ENCODE results near the gene WWOX. TPM values are rescaled to one million over a fixed set of nuclear protein-coding genes. Genes with fewer than 3 reads are reported as not detected.

Gene WWOX
- polyA plus RNA-seq, 1 donor (not counting 4 experiments of a cell fraction or from before 2014, with no cell fraction given), result 5.1 TPM

DNA sequence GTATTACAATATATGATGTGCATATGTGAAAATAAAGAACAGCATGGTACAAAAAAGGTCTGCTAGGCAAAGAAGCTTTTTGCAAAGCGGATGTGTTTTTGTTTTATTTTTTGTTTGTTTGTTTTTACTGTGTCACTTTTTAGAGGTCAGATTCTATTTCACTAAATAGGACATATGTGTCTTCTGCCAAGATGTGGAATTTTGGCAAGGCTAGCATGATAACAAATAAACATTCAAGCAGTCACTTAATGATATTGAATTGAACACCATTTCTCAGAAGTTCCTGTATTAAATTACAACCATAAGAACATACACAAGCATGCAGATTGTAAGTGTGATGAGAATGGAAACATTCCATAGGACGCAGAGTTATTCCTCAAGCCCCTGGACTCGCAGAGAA lies 492.7 kb downstream of the WWOX start:
- peaks cover 5% of the 10 kb centered on the region for H3K27me3 ChIP-seq (ENCODE audit: control insufficient read depth, extremely low read depth, insufficient read depth, low read length)
- H3K9ac ChIP-seq (ENCODE audit: control insufficient read depth, extremely low read depth, insufficient read depth, low read length), result no peak overlapping the region
- no peak for TF ChIP-seq CTCF (optimal IDR thresholded peaks at IDR 0.05 in 1 of 3, IDR thresholded peaks at IDR 0.05 in 1 of 3, conservative IDR thresholded peaks at IDR 0.05 in 1 of 3; ENCODE audit: extremely low read depth in 1 of 3, insufficient read depth in 2 of 3, low read length in 3 of 3)
- no peak for TF ChIP-seq EZH2 (IDR thresholded peaks at IDR 0.05; ENCODE audit: low read length)
- H2AFZ ChIP-seq (ENCODE audit: control insufficient read depth, low read length), result no peak overlapping the region
- H3K9me3 ChIP-seq (ENCODE audit: control insufficient read depth, low read depth, low read length), result no peaks in the 10 kb centered on the region
- H3K9me1 ChIP-seq (ENCODE audit: control insufficient read depth, extremely low read depth, insufficient read depth, low read length), result no peaks in the 10 kb centered on the region
- no peak for FAIRE-seq
- no peaks in the 10 kb centered on the region for H3K79me2 ChIP-seq (ENCODE audit: control insufficient read depth, insufficient read depth, low read length)
- H3K36me3 ChIP-seq (ENCODE audit: control insufficient read depth in 2 of 2, extremely low read depth in 1 of 2, insufficient read depth in 2 of 2, low read length in 2 of 2), result no peaks in the 10 kb centered on the region
- no peaks in the 10 kb centered on the region for H3K4me1 ChIP-seq (ENCODE audit: control insufficient read depth, extremely low read depth, insufficient read depth, low read length)
- H4K20me1 ChIP-seq (ENCODE audit: control insufficient read depth, extremely low read depth, insufficient read depth, low read length), result no peaks in the 10 kb centered on the region
- no peak overlapping the region for H3K27ac ChIP-seq (ENCODE audit: control insufficient read depth, insufficient read depth, low read length)
- H3K4me2 ChIP-seq (ENCODE audit: control insufficient read depth, extremely low read depth, insufficient read depth, low read depth, low read length), result no peak overlapping the region
- no peak overlapping the region for H3K4me3 ChIP-seq (ENCODE audit: control insufficient read depth in 2 of 3, extremely low read depth in 1 of 3, insufficient read depth in 2 of 3, low read depth in 1 of 3, low read length in 3 of 3)
- dilution Hi-C loops (cut with MboI; ENCODE audit: extremely low pct_ligation_motif_present, low sequenced_read_pairs), result no loop called here
- DNase-seq (ENCODE audit: low read depth, low spot score), result no peak

DNA sequence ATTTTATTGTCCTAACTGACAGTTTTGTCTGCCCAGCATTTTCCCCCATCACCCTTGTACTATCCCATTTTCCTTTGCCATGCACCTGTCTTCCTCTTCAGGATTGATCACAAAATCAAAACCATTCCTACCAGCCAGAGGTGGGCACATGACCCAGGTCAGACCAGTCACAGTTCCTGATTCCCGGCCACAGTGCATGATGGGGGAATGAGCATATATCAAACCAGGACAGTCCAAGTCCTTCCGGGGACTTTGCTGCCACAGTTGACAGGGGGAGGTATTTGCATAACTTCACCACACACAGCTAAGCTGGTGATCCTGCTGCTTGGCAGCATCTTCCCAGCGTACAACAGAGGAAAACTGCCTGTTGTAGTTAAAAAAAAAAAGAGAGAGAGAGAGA lies 493.9 kb downstream of the WWOX start:
- no peak overlapping the region for H3K9ac ChIP-seq (ENCODE audit: control insufficient read depth, extremely low read depth, insufficient read depth, low read length)

More for the DNA sequence above, 493.9 kb downstream of the WWOX start:
- Histone ChIP-seq H3K79me2 (ENCODE audit: control insufficient read depth, insufficient read depth, low read length) (no peaks in the 10 kb centered on the region), H3K27ac (ENCODE audit: control insufficient read depth, insufficient read depth, low read length) (no peak overlapping the region), H3K4me2 (ENCODE audit: control insufficient read depth, extremely low read depth, insufficient read depth, low read depth, low read length) (no peak overlapping the region), H3K4me1 (ENCODE audit: control insufficient read depth, extremely low read depth, insufficient read depth, low read length) (no peaks in the 10 kb centered on the region), H3K27me3 (ENCODE audit: control insufficient read depth, extremely low read depth, insufficient read depth, low read length) (peaks cover 5% of the 10 kb centered on the region), H3K9me3 (ENCODE audit: control insufficient read depth, low read depth, low read length) (no peaks in the 10 kb centered on the region), H4K20me1 (ENCODE audit: control insufficient read depth, extremely low read depth, insufficient read depth, low read length) (no peaks in the 10 kb centered on the region), H3K4me3 (ENCODE audit: control insufficient read depth in 2 of 3, extremely low read depth in 1 of 3, insufficient read depth in 2 of 3, low read depth in 1 of 3, low read length in 3 of 3) (no peak overlapping the region), H3K36me3 (ENCODE audit: control insufficient read depth in 2 of 2, extremely low read depth in 1 of 2, insufficient read depth in 2 of 2, low read length in 2 of 2) (no peaks in the 10 kb centered on the region), H3K9me1 (ENCODE audit: control insufficient read depth, extremely low read depth, insufficient read depth, low read length) (no peaks in the 10 kb centered on the region), H2AFZ (ENCODE audit: control insufficient read depth, low read length) (no peak overlapping the region)
- dilution Hi-C loops (cut with MboI; ENCODE audit: extremely low pct_ligation_motif_present, low sequenced_read_pairs), result no loop called here
- FAIRE-seq (no peak), DNase-seq (ENCODE audit: low read depth, low spot score) (no peak)
- TF ChIP-seq CTCF (optimal IDR thresholded peaks at IDR 0.05 in 1 of 3, IDR thresholded peaks at IDR 0.05 in 1 of 3, conservative IDR thresholded peaks at IDR 0.05 in 1 of 3; ENCODE audit: extremely low read depth in 1 of 3, insufficient read depth in 2 of 3, low read length in 3 of 3) (no peak), EZH2 (IDR thresholded peaks at IDR 0.05; ENCODE audit: low read length) (no peak)

Data from keratinocyte (primary cell).